Activated CD4-positive, alpha-beta T cell treated with anti-CD3 and anti-CD28 coated beads, Interleukin-2, Interleukin-4, amounts not matched to agents 100 ng/mL and 50 ng/mL, durations not matched to agents 16 hours and 8 hours (primary cell): ENCODE measurements around the gene FLOT2.
"Not testable (repeated sequence)": the region's sequence is repeated elsewhere in the genome, so short reads cannot be mapped to it uniquely, and the experiment has no call there.

Source experiments
- DNase-seq: peaks from one replicate; pipeline ENCODE4 v3.0.0-alpha.2; 2020; ENCODE audit warnings: low spot score

Gene FLOT2

GRCh38 chr17:28873839-28874238, 23.7 kb downstream of the FLOT2 start:
- no peak for DNase-seq

GRCh38 chr17:28871056-28871579, 26.4 kb downstream of the FLOT2 start:
- DNase-seq = peak; percentile 69

GRCh38 chr17:28867276-28867675, 30.3 kb downstream of the FLOT2 start:
- DNase-seq = no peak

- DNase-seq = no peak
Observed at GRCh38 chr17:28865946-28866752, 31.4 kb downstream of the FLOT2 start.

- no peak for DNase-seq
Observed at GRCh38 chr17:28864991-28865849, 32.3 kb downstream of the FLOT2 start.

- no peak for DNase-seq
Observed at GRCh38 chr17:28863953-28864352, 33.6 kb downstream of the FLOT2 start.

- DNase-seq = no peak
Observed at GRCh38 chr17:28862561-28862960, 35.0 kb downstream of the FLOT2 start.

GRCh38 chr17:28861393-28862203, 35.9 kb downstream of the FLOT2 start:
- no peak for DNase-seq

GRCh38 chr17:28860363-28860808, 37.1 kb downstream of the FLOT2 start:
- DNase-seq = no peak

- no peak for DNase-seq
Observed at GRCh38 chr17:28858801-28859355, 38.7 kb downstream of the FLOT2 start.

GRCh38 chr17:28857905-28858800, 39.4 kb downstream of the FLOT2 start:
- no peak for DNase-seq

- DNase-seq = no peak
Observed at GRCh38 chr17:28856028-28856574, 41.4 kb downstream of the FLOT2 start.

- DNase-seq = no peak
Observed at GRCh38 chr17:28855336-28855679, 42.2 kb downstream of the FLOT2 start.

GRCh38 chr17:28854457-28855335, 42.8 kb downstream of the FLOT2 start, which contains the start of gene ERAL1:
Gene ERAL1 (plus strand): TSS chr17:28855016. CDS start chr17:28855035, 19 bp downstream.
- DNase-seq = peak; percentile 89

GRCh38 chr17:28853295-28853694, 44.2 kb downstream of the FLOT2 start:
- no peak for DNase-seq

- no peak for DNase-seq
Observed at GRCh38 chr17:28849281-28849680, 48.3 kb downstream of the FLOT2 start.

GRCh38 chr17:28848667-28849066, 48.9 kb downstream of the FLOT2 start:
- peak; percentile 40 for DNase-seq

- not testable (repeated sequence) for DNase-seq
Observed at GRCh38 chr17:28846699-28847098, 50.8 kb downstream of the FLOT2 start.

GRCh38 chr17:28846231-28846630, 51.3 kb downstream of the FLOT2 start:
- DNase-seq = no peak
